ENCODE measurements around the gene IL17B.

The IL17B gene

GRCh38 chr5:149344151-149344550 is 34.9 kb downstream of the IL17B start:
- TF ChIP-seq ZBTB7A (IDR thresholded peaks at IDR 0.05; ENCODE audit: low read depth): no peak
- no peak for TF ChIP-seq RAD21 (IDR thresholded peaks at IDR 0.05; ENCODE audit: low read depth)
- TF ChIP-seq MAX (IDR thresholded peaks at IDR 0.05): no peak
- TF ChIP-seq CEBPB (IDR thresholded peaks at IDR 0.05): no peak
- TF ChIP-seq CREB1 (IDR thresholded peaks at IDR 0.05; ENCODE audit: low read depth): no peak
- TF ChIP-seq YY1 (IDR thresholded peaks at IDR 0.05; ENCODE audit: low read depth): no peak
- no peak for TF ChIP-seq FOXM1 (IDR thresholded peaks at IDR 0.05; ENCODE audit: borderline replicate concordance, low read depth)
- TF ChIP-seq TCF12 (IDR thresholded peaks at IDR 0.05; ENCODE audit: low read depth): no peak
- TF ChIP-seq NFIC (IDR thresholded peaks at IDR 0.05): no peak
- TF ChIP-seq EP300 (IDR thresholded peaks at IDR 0.05; ENCODE audit: borderline replicate concordance): no peak
- TF ChIP-seq REST (IDR thresholded peaks at IDR 0.05; ENCODE audit: low read depth): no peak

GRCh38 chr5:149341876-149342275 is 37.2 kb downstream of the IL17B start:
- TF ChIP-seq TCF12 (IDR thresholded peaks at IDR 0.05; ENCODE audit: low read depth) (no peak), TAF1 (IDR thresholded peaks at IDR 0.05; ENCODE audit: low read depth) (no peak), EP300 (IDR thresholded peaks at IDR 0.05; ENCODE audit: borderline replicate concordance) (no peak), TEAD4 (IDR thresholded peaks at IDR 0.05) (no peak), NFIC (IDR thresholded peaks at IDR 0.05) (no peak), CREB1 (IDR thresholded peaks at IDR 0.05; ENCODE audit: low read depth) (no peak), CEBPB (IDR thresholded peaks at IDR 0.05) (no peak), USF1 (IDR thresholded peaks at IDR 0.05) (no peak), ZBTB7A (IDR thresholded peaks at IDR 0.05; ENCODE audit: low read depth) (no peak), MAX (IDR thresholded peaks at IDR 0.05) (no peak), YY1 (IDR thresholded peaks at IDR 0.05; ENCODE audit: low read depth) (no peak), FOXM1 (IDR thresholded peaks at IDR 0.05; ENCODE audit: borderline replicate concordance, low read depth) (no peak), REST (IDR thresholded peaks at IDR 0.05; ENCODE audit: low read depth) (no peak), RAD21 (IDR thresholded peaks at IDR 0.05; ENCODE audit: low read depth) (no peak), EGR1 (IDR thresholded peaks at IDR 0.05) (no peak)

- TF ChIP-seq REST (IDR thresholded peaks at IDR 0.05; ENCODE audit: low read depth) (no peak), ZBTB7A (IDR thresholded peaks at IDR 0.05; ENCODE audit: low read depth) (no peak), MAX (IDR thresholded peaks at IDR 0.05) (no peak), CEBPB (IDR thresholded peaks at IDR 0.05) (no peak), TAF1 (IDR thresholded peaks at IDR 0.05; ENCODE audit: low read depth) (no peak), FOXM1 (IDR thresholded peaks at IDR 0.05; ENCODE audit: borderline replicate concordance, low read depth) (no peak), EP300 (IDR thresholded peaks at IDR 0.05; ENCODE audit: borderline replicate concordance) (no peak)
Observed at GRCh38 chr5:149340920-149341319, 38.2 kb downstream of the IL17B start.

GRCh38 chr5:149338364-149338763 is 40.7 kb downstream of the IL17B start:
- TF ChIP-seq CREB1 (IDR thresholded peaks at IDR 0.05; ENCODE audit: low read depth) (no peak), MAX (IDR thresholded peaks at IDR 0.05) (no peak), REST (IDR thresholded peaks at IDR 0.05; ENCODE audit: low read depth) (no peak)

Data from Ishikawa (cell line).